ENCODE results near the gene LNX1.

DNA sequence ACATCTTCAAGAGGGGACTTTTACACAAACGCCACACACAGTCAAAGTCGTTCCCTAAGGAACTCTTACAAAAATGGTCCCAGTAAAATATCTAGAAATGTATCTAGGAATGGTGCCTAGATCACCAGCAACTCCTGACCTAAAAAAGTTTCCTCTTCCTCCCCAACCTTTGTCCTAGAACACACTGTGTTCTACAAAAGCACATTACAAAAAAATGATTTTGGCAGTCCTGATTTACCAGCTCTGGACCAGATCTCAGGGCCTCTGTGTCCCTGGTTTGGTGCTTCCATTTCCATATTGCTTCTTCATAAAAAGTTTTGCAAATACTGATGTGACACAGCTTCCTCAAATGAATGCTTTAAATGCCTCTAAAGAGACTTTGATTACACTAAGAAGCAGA, 55.0 kb downstream of the LNX1 start:
- TF ChIP-seq JUND (IDR thresholded peaks at IDR 0.05) (no peak), POLR2AphosphoS5 (IDR thresholded peaks at IDR 0.05; ENCODE audit: low read depth, low read length) (no peak)
- TF ChIP-seq, protein P1, sequence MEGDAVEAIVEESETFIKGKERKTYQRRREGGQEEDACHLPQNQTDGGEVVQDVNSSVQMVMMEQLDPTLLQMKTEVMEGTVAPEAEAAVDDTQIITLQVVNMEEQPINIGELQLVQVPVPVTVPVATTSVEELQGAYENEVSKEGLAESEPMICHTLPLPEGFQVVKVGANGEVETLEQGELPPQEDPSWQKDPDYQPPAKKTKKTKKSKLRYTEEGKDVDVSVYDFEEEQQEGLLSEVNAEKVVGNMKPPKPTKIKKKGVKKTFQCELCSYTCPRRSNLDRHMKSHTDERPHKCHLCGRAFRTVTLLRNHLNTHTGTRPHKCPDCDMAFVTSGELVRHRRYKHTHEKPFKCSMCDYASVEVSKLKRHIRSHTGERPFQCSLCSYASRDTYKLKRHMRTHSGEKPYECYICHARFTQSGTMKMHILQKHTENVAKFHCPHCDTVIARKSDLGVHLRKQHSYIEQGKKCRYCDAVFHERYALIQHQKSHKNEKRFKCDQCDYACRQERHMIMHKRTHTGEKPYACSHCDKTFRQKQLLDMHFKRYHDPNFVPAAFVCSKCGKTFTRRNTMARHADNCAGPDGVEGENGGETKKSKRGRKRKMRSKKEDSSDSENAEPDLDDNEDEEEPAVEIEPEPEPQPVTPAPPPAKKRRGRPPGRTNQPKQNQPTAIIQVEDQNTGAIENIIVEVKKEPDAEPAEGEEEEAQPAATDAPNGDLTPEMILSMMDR (IDR thresholded peaks at IDR 0.05): no peak

Measured in SK-N-SH (cell line).